Measurements from ENCODE around the gene GRID2.

The GRID2 gene

GRCh38 chr4:93228021-93228420, 924.3 kb downstream of the GRID2 start:
- no peak overlapping the region for H2AK5ac ChIP-seq (ENCODE audit: low read depth, low read length)
- H3K36me3 ChIP-seq (replicated peaks in 1 of 2; ENCODE audit: control insufficient read depth in 2 of 2, insufficient read depth in 2 of 2, low read length in 2 of 2) = no peaks in the 10 kb centered on the region
- DNase-seq (ENCODE audit: low spot score) = no peak
- no CpG with 5 or more reads among the region's 3 CpGs for WGBS, 2 donors (ENCODE audit: extremely low coverage in 2 of 2, insufficient read length in 2 of 2, insufficient replicate concordance in 1 of 2)
- no peak overlapping the region for H3K4ac ChIP-seq (ENCODE audit: low read length)
- H3K4me1 ChIP-seq (ENCODE audit: control insufficient read depth in 2 of 2, insufficient read depth in 1 of 2, low read depth in 1 of 2, low read length in 2 of 2) = no peaks in the 10 kb centered on the region
- H4K8ac ChIP-seq (ENCODE audit: low read depth, low read length) = no peak overlapping the region
- no peak overlapping the region for H3K14ac ChIP-seq (ENCODE audit: low read length)
- H3K4me2 ChIP-seq (ENCODE audit: insufficient read depth, low read length, poor library complexity, severe bottlenecking) = no peak overlapping the region
- H2BK12ac ChIP-seq (ENCODE audit: low read length) = no peak overlapping the region
- no peak overlapping the region for H2AFZ ChIP-seq (ENCODE audit: low read length)
- no peak overlapping the region for H2BK5ac ChIP-seq (ENCODE audit: low read length)
- H3K79me1 ChIP-seq (ENCODE audit: low read depth, low read length) = no peaks in the 10 kb centered on the region
- H2BK120ac ChIP-seq (ENCODE audit: low read depth, low read length) = no peak overlapping the region
- no peaks in the 10 kb centered on the region for H3K27me3 ChIP-seq (ENCODE audit: control insufficient read depth in 3 of 3, insufficient read depth in 3 of 3, low read depth in 1 of 3, low read length in 3 of 3)
- H3K27ac ChIP-seq (replicated peaks; ENCODE audit: low read length) = no peak overlapping the region
- H3K4me3 ChIP-seq (ENCODE audit: low read length in 2 of 2) = no peak overlapping the region
- H2BK15ac ChIP-seq (ENCODE audit: low read length) = no peak overlapping the region
- no peak overlapping the region for H4K91ac ChIP-seq (ENCODE audit: low read depth, low read length, poor library complexity)
- no peaks in the 10 kb centered on the region for H3K9me3 ChIP-seq (replicated peaks in 1 of 2; ENCODE audit: control insufficient read depth in 2 of 2, insufficient read depth in 1 of 2, low read depth in 1 of 2, low read length in 2 of 2)
- no peak overlapping the region for H3K23ac ChIP-seq (ENCODE audit: low read depth, low read length, poor library complexity)
- H3K9ac ChIP-seq (ENCODE audit: low read depth, low read length, poor library complexity) = no peak overlapping the region
- H3K18ac ChIP-seq (ENCODE audit: low read length) = no peak overlapping the region

- Histone ChIP-seq H3K27me3 (ENCODE audit: control insufficient read depth in 3 of 3, insufficient read depth in 3 of 3, low read depth in 1 of 3, low read length in 3 of 3) (no peaks in the 10 kb centered on the region), H3K4me3 (ENCODE audit: low read length in 2 of 2) (no peak overlapping the region), H2AFZ (ENCODE audit: low read length) (no peak overlapping the region), H3K4me2 (ENCODE audit: insufficient read depth, low read length, poor library complexity, severe bottlenecking) (no peak overlapping the region), H2BK12ac (ENCODE audit: low read length) (no peak overlapping the region), H2BK120ac (ENCODE audit: low read depth, low read length) (no peak overlapping the region), H3K27ac (replicated peaks; ENCODE audit: low read length) (no peak overlapping the region), H3K4ac (ENCODE audit: low read length) (no peak overlapping the region), H2AK5ac (ENCODE audit: low read depth, low read length) (no peak overlapping the region), H4K8ac (ENCODE audit: low read depth, low read length) (no peak overlapping the region), H2BK5ac (ENCODE audit: low read length) (no peak overlapping the region), H2BK15ac (ENCODE audit: low read length) (no peak overlapping the region), H3K9ac (ENCODE audit: low read depth, low read length, poor library complexity) (no peak overlapping the region), H3K79me1 (ENCODE audit: low read depth, low read length) (no peaks in the 10 kb centered on the region), H3K36me3 (replicated peaks in 1 of 2; ENCODE audit: control insufficient read depth in 2 of 2, insufficient read depth in 2 of 2, low read length in 2 of 2) (no peaks in the 10 kb centered on the region), H3K9me3 (replicated peaks in 1 of 2; ENCODE audit: control insufficient read depth in 2 of 2, insufficient read depth in 1 of 2, low read depth in 1 of 2, low read length in 2 of 2) (no peaks in the 10 kb centered on the region), H3K14ac (ENCODE audit: low read length) (no peak overlapping the region), H3K18ac (ENCODE audit: low read length) (no peak overlapping the region), H4K91ac (ENCODE audit: low read depth, low read length, poor library complexity) (no peak overlapping the region), H3K23ac (ENCODE audit: low read depth, low read length, poor library complexity) (no peak overlapping the region), H3K4me1 (ENCODE audit: control insufficient read depth in 2 of 2, insufficient read depth in 1 of 2, low read depth in 1 of 2, low read length in 2 of 2) (no peaks in the 10 kb centered on the region)
- DNase-seq (ENCODE audit: low spot score) = no peak
- no CpG with 5 or more reads among the region's 2 CpGs for WGBS, 2 donors (ENCODE audit: extremely low coverage in 2 of 2, insufficient read length in 2 of 2, insufficient replicate concordance in 1 of 2)
These were observed 929.1 kb downstream of the GRID2 start for GRCh38 chr4:93232883-93233282.

GRCh38 chr4:93237521-93237920, 933.8 kb downstream of the GRID2 start:
- no peaks in the 10 kb centered on the region for H3K36me3 ChIP-seq (replicated peaks in 1 of 2; ENCODE audit: control insufficient read depth in 2 of 2, insufficient read depth in 2 of 2, low read length in 2 of 2)
- no peak overlapping the region for H4K8ac ChIP-seq (ENCODE audit: low read depth, low read length)
- H2BK12ac ChIP-seq (ENCODE audit: low read length) = no peak overlapping the region
- H3K14ac ChIP-seq (ENCODE audit: low read length) = no peak overlapping the region
- no CpG with 5 or more reads among the region's 2 CpGs for WGBS, 2 donors (ENCODE audit: extremely low coverage in 2 of 2, insufficient read length in 2 of 2, insufficient replicate concordance in 1 of 2)
- no peak overlapping the region for H2BK5ac ChIP-seq (ENCODE audit: low read length)
- no peak overlapping the region for H2AFZ ChIP-seq (ENCODE audit: low read length)
- H3K27ac ChIP-seq (replicated peaks; ENCODE audit: low read length) = no peak overlapping the region
- H3K4me3 ChIP-seq (ENCODE audit: low read length in 2 of 2) = no peak overlapping the region
- H3K18ac ChIP-seq (ENCODE audit: low read length) = no peak overlapping the region
- DNase-seq (ENCODE audit: low spot score) = no peak
- no peaks in the 10 kb centered on the region for H3K79me1 ChIP-seq (ENCODE audit: low read depth, low read length)
- H2BK120ac ChIP-seq (ENCODE audit: low read depth, low read length) = no peak overlapping the region
- no peaks in the 10 kb centered on the region for H3K9me3 ChIP-seq (replicated peaks in 1 of 2; ENCODE audit: control insufficient read depth in 2 of 2, insufficient read depth in 1 of 2, low read depth in 1 of 2, low read length in 2 of 2)
- no peak overlapping the region for H3K9ac ChIP-seq (ENCODE audit: low read depth, low read length, poor library complexity)
- no peak overlapping the region for H3K4ac ChIP-seq (ENCODE audit: low read length)
- H3K4me2 ChIP-seq (ENCODE audit: insufficient read depth, low read length, poor library complexity, severe bottlenecking) = no peak overlapping the region
- H3K27me3 ChIP-seq (ENCODE audit: control insufficient read depth in 3 of 3, insufficient read depth in 3 of 3, low read depth in 1 of 3, low read length in 3 of 3) = no peaks in the 10 kb centered on the region
- H2BK15ac ChIP-seq (ENCODE audit: low read length) = no peak overlapping the region
- H3K23ac ChIP-seq (ENCODE audit: low read depth, low read length, poor library complexity) = no peak overlapping the region
- H3K4me1 ChIP-seq (ENCODE audit: control insufficient read depth in 2 of 2, insufficient read depth in 1 of 2, low read depth in 1 of 2, low read length in 2 of 2) = no peaks in the 10 kb centered on the region
- no peak overlapping the region for H2AK5ac ChIP-seq (ENCODE audit: low read depth, low read length)
- H4K91ac ChIP-seq (ENCODE audit: low read depth, low read length, poor library complexity) = no peak overlapping the region

- Histone ChIP-seq H3K23ac (ENCODE audit: low read depth, low read length, poor library complexity) (no peak overlapping the region), H2BK12ac (ENCODE audit: low read length) (no peak overlapping the region), H3K4me1 (ENCODE audit: control insufficient read depth in 2 of 2, insufficient read depth in 1 of 2, low read depth in 1 of 2, low read length in 2 of 2) (peaks cover 0 to 1% of the 10 kb centered on the region in 2 donors), H3K27me3 (ENCODE audit: control insufficient read depth in 3 of 3, insufficient read depth in 3 of 3, low read depth in 1 of 3, low read length in 3 of 3) (no peaks in the 10 kb centered on the region), H3K79me1 (ENCODE audit: low read depth, low read length) (no peaks in the 10 kb centered on the region), H2BK5ac (ENCODE audit: low read length) (no peak overlapping the region), H4K91ac (ENCODE audit: low read depth, low read length, poor library complexity) (no peak overlapping the region), H3K18ac (ENCODE audit: low read length) (no peak overlapping the region), H2AK5ac (ENCODE audit: low read depth, low read length) (no peak overlapping the region), H2BK120ac (ENCODE audit: low read depth, low read length) (no peak overlapping the region), H3K27ac (replicated peaks; ENCODE audit: low read length) (no peak overlapping the region), H2BK15ac (ENCODE audit: low read length) (no peak overlapping the region), H3K4me3 (ENCODE audit: low read length in 2 of 2) (no peak overlapping the region), H3K4me2 (ENCODE audit: insufficient read depth, low read length, poor library complexity, severe bottlenecking) (no peak overlapping the region), H3K9ac (ENCODE audit: low read depth, low read length, poor library complexity) (no peak overlapping the region), H3K9me3 (replicated peaks in 1 of 2; ENCODE audit: control insufficient read depth in 2 of 2, insufficient read depth in 1 of 2, low read depth in 1 of 2, low read length in 2 of 2) (no peaks in the 10 kb centered on the region), H3K4ac (ENCODE audit: low read length) (no peak overlapping the region), H2AFZ (ENCODE audit: low read length) (no peak overlapping the region), H3K14ac (ENCODE audit: low read length) (no peak overlapping the region), H4K8ac (ENCODE audit: low read depth, low read length) (no peak overlapping the region), H3K36me3 (replicated peaks in 1 of 2; ENCODE audit: control insufficient read depth in 2 of 2, insufficient read depth in 2 of 2, low read length in 2 of 2) (no peaks in the 10 kb centered on the region)
- WGBS, 2 donors (ENCODE audit: extremely low coverage in 2 of 2, insufficient read length in 2 of 2, insufficient replicate concordance in 1 of 2) = no CpG with 5 or more reads among the region's 2 CpGs
- DNase-seq (ENCODE audit: low spot score) = no peak
These were observed 939.5 kb downstream of the GRID2 start for GRCh38 chr4:93243262-93243661.

All from neuronal stem cell (in vitro differentiated cells).